ENCODE data around the gene CERK.

DNA sequence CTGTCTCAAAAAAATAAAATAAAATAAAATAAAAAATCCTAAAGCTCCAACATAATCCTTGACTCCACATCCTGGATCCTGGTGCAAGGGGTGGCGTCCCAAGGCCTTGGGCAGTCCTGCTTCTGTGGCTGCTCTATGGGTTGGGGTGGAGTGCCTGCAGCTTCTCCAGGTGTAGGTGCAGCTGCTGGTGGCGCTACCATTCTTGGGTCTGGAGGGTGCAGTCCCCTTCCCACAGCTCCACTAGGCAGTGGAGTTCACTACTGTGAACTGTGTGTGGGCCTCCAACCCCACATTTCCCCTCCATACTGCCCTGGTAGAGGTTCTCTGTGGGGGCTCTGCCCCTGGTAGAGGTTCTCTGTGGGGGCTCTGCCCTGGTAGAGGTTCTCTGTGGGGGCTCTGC is 17.5 kb upstream of the CERK start:
- TF ChIP-seq, protein P1, sequence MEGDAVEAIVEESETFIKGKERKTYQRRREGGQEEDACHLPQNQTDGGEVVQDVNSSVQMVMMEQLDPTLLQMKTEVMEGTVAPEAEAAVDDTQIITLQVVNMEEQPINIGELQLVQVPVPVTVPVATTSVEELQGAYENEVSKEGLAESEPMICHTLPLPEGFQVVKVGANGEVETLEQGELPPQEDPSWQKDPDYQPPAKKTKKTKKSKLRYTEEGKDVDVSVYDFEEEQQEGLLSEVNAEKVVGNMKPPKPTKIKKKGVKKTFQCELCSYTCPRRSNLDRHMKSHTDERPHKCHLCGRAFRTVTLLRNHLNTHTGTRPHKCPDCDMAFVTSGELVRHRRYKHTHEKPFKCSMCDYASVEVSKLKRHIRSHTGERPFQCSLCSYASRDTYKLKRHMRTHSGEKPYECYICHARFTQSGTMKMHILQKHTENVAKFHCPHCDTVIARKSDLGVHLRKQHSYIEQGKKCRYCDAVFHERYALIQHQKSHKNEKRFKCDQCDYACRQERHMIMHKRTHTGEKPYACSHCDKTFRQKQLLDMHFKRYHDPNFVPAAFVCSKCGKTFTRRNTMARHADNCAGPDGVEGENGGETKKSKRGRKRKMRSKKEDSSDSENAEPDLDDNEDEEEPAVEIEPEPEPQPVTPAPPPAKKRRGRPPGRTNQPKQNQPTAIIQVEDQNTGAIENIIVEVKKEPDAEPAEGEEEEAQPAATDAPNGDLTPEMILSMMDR (conservative IDR thresholded peaks at IDR 0.05 in 1 of 2, IDR thresholded peaks at IDR 0.05 in 1 of 2; ENCODE audit: extremely low read depth in 1 of 2, insufficient read depth in 1 of 2, low read depth in 1 of 2, low read length in 2 of 2): no peak
- no peak for TF ChIP-seq EZH2 (IDR thresholded peaks at IDR 0.05; ENCODE audit: borderline replicate concordance, low read length)
